ENCODE measurements around the gene TSFM. TPM values are rescaled to one million over a fixed set of nuclear protein-coding genes. Genes with fewer than 3 reads are reported as not detected.

TSFM gene
- total RNA-seq, 1 experiment from 2014 or later, result 53.2 TPM

DNA sequence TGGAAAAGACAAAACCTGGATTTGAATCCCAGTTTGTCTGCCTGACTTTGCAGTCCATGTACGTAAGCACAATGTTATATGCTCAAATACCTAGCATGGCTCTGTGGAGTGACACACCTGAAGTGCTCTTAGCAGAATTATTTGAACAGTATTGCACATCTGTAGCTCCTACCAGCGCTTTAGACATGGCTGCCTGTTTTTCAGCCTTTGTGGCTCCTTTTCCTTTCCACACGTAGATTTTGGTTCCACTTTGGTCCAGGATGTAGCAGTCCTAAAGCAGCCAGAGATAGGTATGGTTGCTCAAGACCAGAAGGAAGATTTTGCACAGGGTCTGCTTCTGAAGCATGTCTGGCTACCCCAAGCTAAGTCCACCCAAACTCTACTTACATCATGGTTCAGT, 26.8 kb downstream of the TSFM start (continued):
- TF ChIP-seq, protein P1, sequence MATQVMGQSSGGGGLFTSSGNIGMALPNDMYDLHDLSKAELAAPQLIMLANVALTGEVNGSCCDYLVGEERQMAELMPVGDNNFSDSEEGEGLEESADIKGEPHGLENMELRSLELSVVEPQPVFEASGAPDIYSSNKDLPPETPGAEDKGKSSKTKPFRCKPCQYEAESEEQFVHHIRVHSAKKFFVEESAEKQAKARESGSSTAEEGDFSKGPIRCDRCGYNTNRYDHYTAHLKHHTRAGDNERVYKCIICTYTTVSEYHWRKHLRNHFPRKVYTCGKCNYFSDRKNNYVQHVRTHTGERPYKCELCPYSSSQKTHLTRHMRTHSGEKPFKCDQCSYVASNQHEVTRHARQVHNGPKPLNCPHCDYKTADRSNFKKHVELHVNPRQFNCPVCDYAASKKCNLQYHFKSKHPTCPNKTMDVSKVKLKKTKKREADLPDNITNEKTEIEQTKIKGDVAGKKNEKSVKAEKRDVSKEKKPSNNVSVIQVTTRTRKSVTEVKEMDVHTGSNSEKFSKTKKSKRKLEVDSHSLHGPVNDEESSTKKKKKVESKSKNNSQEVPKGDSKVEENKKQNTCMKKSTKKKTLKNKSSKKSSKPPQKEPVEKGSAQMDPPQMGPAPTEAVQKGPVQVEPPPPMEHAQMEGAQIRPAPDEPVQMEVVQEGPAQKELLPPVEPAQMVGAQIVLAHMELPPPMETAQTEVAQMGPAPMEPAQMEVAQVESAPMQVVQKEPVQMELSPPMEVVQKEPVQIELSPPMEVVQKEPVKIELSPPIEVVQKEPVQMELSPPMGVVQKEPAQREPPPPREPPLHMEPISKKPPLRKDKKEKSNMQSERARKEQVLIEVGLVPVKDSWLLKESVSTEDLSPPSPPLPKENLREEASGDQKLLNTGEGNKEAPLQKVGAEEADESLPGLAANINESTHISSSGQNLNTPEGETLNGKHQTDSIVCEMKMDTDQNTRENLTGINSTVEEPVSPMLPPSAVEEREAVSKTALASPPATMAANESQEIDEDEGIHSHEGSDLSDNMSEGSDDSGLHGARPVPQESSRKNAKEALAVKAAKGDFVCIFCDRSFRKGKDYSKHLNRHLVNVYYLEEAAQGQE (IDR thresholded peaks at IDR 0.05; ENCODE audit: low read depth), result no peak
- no peak for TF ChIP-seq SRF (IDR thresholded peaks at IDR 0.05; ENCODE audit: low read depth)
- no peak for TF ChIP-seq SP1 (IDR thresholded peaks at IDR 0.05; ENCODE audit: low read depth)
- no peak for TF ChIP-seq ZFX (IDR thresholded peaks at IDR 0.05)
- TF ChIP-seq CEBPB (IDR thresholded peaks at IDR 0.05; ENCODE audit: low read depth), result no peak

DNA sequence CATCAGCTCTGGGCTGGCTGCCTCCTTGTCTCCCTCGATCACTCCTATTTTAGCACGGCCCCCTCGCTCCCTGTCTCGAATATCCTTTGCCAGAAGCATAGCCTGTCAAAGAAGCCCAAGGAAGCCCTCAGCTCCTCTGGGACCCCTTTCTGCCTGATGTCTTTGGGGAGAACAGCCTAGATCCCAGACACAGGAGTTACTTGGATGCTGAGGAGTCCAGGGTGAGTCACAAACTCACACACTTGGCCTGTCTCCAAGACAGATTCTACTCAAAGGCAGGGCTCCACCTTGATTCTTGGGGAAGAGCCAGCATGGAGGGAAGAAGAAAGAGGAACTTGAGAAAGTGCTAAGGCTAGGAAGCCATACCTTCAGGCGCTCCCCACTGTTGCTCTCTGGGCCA, 27.9 kb downstream of the TSFM start:
- Histone ChIP-seq H3K27ac (ENCODE audit: low read depth, low read length) (no peak overlapping the region), H3K4me3 (replicated peaks in 1 of 2; ENCODE audit: low read depth in 1 of 2, low read length in 2 of 2) (no peak overlapping the region), H3K36me3 (ENCODE audit: control insufficient read depth in 1 of 2, insufficient read depth in 2 of 2, low read length in 2 of 2) (no peaks in the 10 kb centered on the region), H3K79me2 (ENCODE audit: insufficient read depth, low read length) (no peaks in the 10 kb centered on the region), H3K4me1 (ENCODE audit: control insufficient read depth in 1 of 2, insufficient read depth in 2 of 2, low read length in 2 of 2) (peaks cover 0 to 13% of the 10 kb centered on the region in 2 experiments; a peak in 2 of 4 replicates), H3K9ac (ENCODE audit: low read length) (no peak overlapping the region), H3K9me3 (ENCODE audit: control insufficient read depth in 1 of 2, insufficient read depth in 1 of 2, low read depth in 1 of 2, low read length in 2 of 2) (no peaks in the 10 kb centered on the region), H2AFZ (ENCODE audit: low read depth, low read length, poor library complexity, severe bottlenecking) (no peak overlapping the region), H3K4me2 (ENCODE audit: low read length) (peak overlapping the region; percentile 28), H3K27me3 (ENCODE audit: insufficient read depth, low read length) (no peaks in the 10 kb centered on the region), H4K20me1 (ENCODE audit: insufficient read depth) (no peaks in the 10 kb centered on the region), H3K9me2 (ENCODE audit: insufficient read depth) (no peaks in the 10 kb centered on the region)
- ATAC-seq (peak; percentile 59), DNase-seq (ENCODE audit: low read depth, low spot score) (peak; percentile 34)
- TF ChIP-seq YY1 (IDR thresholded peaks at IDR 0.05; ENCODE audit: extremely low read depth, insufficient replicate concordance, low read depth, low read length) (no peak), SIN3A (IDR thresholded peaks at IDR 0.05; ENCODE audit: low read depth) (no peak), ZFX (IDR thresholded peaks at IDR 0.05) (no peak), SRF (IDR thresholded peaks at IDR 0.05; ENCODE audit: low read depth) (no peak), EZH2phosphoT487 (IDR thresholded peaks at IDR 0.05; ENCODE audit: borderline replicate concordance) (no peak), CBX3 (IDR thresholded peaks at IDR 0.05; ENCODE audit: low read depth) (no peak), EZH2 (IDR thresholded peaks at IDR 0.05) (no peak), CEBPB (IDR thresholded peaks at IDR 0.05; ENCODE audit: low read depth) (no peak), SP1 (IDR thresholded peaks at IDR 0.05; ENCODE audit: low read depth) (no peak), POLR2A (IDR thresholded peaks at IDR 0.05; ENCODE audit: borderline replicate concordance, extremely low read depth, insufficient read depth, insufficient read length) (no peak), POLR2AphosphoS5 (IDR thresholded peaks at IDR 0.05; ENCODE audit: low read depth, low read length) (0 out of 2 replicates have a peak, but pooled peaks have one; percentile 21), RAD21 (IDR thresholded peaks at IDR 0.05; ENCODE audit: low read depth) (no peak), JUND (IDR thresholded peaks at IDR 0.05) (no peak), TCF7L2 (IDR thresholded peaks at IDR 0.05; ENCODE audit: borderline replicate concordance, extremely low read depth, insufficient read depth, insufficient read length) (peak; percentile 11)
- TF ChIP-seq, protein P2, sequence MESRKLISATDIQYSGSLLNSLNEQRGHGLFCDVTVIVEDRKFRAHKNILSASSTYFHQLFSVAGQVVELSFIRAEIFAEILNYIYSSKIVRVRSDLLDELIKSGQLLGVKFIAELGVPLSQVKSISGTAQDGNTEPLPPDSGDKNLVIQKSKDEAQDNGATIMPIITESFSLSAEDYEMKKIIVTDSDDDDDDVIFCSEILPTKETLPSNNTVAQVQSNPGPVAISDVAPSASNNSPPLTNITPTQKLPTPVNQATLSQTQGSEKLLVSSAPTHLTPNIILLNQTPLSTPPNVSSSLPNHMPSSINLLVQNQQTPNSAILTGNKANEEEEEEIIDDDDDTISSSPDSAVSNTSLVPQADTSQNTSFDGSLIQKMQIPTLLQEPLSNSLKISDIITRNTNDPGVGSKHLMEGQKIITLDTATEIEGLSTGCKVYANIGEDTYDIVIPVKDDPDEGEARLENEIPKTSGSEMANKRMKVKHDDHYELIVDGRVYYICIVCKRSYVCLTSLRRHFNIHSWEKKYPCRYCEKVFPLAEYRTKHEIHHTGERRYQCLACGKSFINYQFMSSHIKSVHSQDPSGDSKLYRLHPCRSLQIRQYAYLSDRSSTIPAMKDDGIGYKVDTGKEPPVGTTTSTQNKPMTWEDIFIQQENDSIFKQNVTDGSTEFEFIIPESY (IDR thresholded peaks at IDR 0.05; ENCODE audit: extremely low read depth, insufficient replicate concordance, low read length), result no peak
- TF ChIP-seq, protein P3, sequence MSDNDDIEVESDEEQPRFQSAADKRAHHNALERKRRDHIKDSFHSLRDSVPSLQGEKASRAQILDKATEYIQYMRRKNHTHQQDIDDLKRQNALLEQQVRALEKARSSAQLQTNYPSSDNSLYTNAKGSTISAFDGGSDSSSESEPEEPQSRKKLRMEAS (IDR thresholded peaks at IDR 0.05), result no peak
- TF ChIP-seq, protein P4, sequence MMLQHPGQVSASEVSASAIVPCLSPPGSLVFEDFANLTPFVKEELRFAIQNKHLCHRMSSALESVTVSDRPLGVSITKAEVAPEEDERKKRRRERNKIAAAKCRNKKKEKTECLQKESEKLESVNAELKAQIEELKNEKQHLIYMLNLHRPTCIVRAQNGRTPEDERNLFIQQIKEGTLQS (IDR thresholded peaks at IDR 0.05), result no peak
- intact Hi-C loops (cut with micrococcal nuclease), result no loop called here
- ChIA-PET RAD21 (ENCODE audit: low non-redundant PET in 1 of 2, low total read pairs in 2 of 2, uncharacterized antibody in 2 of 2, unreplicated experiment in 2 of 2) (no interaction called here), POLR2A (interaction anchor here (0.6 kb wide), 1 partner anchor 121 kb away, joined by 5 read pairs; no protein-coding TSS in a partner anchor), CTCF (no interaction called here)
- no TSS peak for BruUV-seq (replicated peaks)
